Stimulated activated CD4-positive, alpha-beta T cell treated with anti-CD3 and anti-CD28 coated beads, Interleukin-2, amount 100 ng/mL, for 24 hours (primary cell): Measurements from ENCODE around the gene MAN2B1.
"Not testable (repeated sequence)": the region's sequence is repeated elsewhere in the genome, so short reads cannot be mapped to it uniquely, and the experiment has no call there.

Experiments used
- DNase-seq, 2 donors: peaks; one replicate each; pipeline ENCODE4 v3.0.0-alpha.2; 2020

Gene MAN2B1

GRCh38 chr19:12666265-12667048, at the start of gene MAN2B1, which contains the start of gene WDR83:
Gene MAN2B1, minus strand, starts transcription at chr19:12666742. Its CDS starts 41 bp downstream, at chr19:12666701.
Gene WDR83, plus strand, starts transcription at chr19:12666807. Its CDS starts 2,984 bp downstream, at chr19:12669791.
- DNase-seq, result peak; percentile 86 to 87

- DNase-seq, result no peak
Measured at GRCh38 chr19:12715929-12716328, 49.4 kb upstream of the MAN2B1 start.

- no peak for DNase-seq
Measured at GRCh38 chr19:12715102-12715501, 48.6 kb upstream of the MAN2B1 start.

GRCh38 chr19:12713304-12713703, 46.8 kb upstream of the MAN2B1 start:
- DNase-seq, result not testable (repeated sequence)

- not testable (repeated sequence) for DNase-seq
Measured at GRCh38 chr19:12712077-12712476, 45.5 kb upstream of the MAN2B1 start.

GRCh38 chr19:12711187-12711586, 44.6 kb upstream of the MAN2B1 start:
- DNase-seq, result no peak

- no peak for DNase-seq
Measured at GRCh38 chr19:12708641-12709040, 42.1 kb upstream of the MAN2B1 start.

GRCh38 chr19:12706332-12706718, 39.8 kb upstream of the MAN2B1 start:
- no peak for DNase-seq

GRCh38 chr19:12705654-12706331, 39.3 kb upstream of the MAN2B1 start:
- DNase-seq, result no peak

GRCh38 chr19:12705169-12705568, 38.6 kb upstream of the MAN2B1 start:
- no peak for DNase-seq

- peak in 1 of 2 donors; percentile 31 for DNase-seq
Measured at GRCh38 chr19:12703046-12703445, 36.5 kb upstream of the MAN2B1 start.

- DNase-seq, result no peak
Measured at GRCh38 chr19:12701596-12702282, 35.2 kb upstream of the MAN2B1 start.

- DNase-seq, result no peak
Measured at GRCh38 chr19:12698138-12698537, 31.6 kb upstream of the MAN2B1 start.

GRCh38 chr19:12697425-12697824, 30.9 kb upstream of the MAN2B1 start:
- DNase-seq, result not testable (repeated sequence)

GRCh38 chr19:12696366-12697335, 30.1 kb upstream of the MAN2B1 start, which contains the start of gene FBXW9:
Gene FBXW9, minus strand, starts transcription at chr19:12696631. Its CDS starts 50 bp downstream, at chr19:12696581.
- peak; percentile 98 to 99 for DNase-seq

GRCh38 chr19:12695997-12696365, 29.4 kb upstream of the MAN2B1 start:
- DNase-seq, result peak in 1 of 2 donors; percentile 42

GRCh38 chr19:12695514-12695913, 29.0 kb upstream of the MAN2B1 start:
- DNase-seq, result no peak

GRCh38 chr19:12695096-12695495, 28.6 kb upstream of the MAN2B1 start:
- no peak for DNase-seq

GRCh38 chr19:12694641-12695040, 28.1 kb upstream of the MAN2B1 start:
- no peak for DNase-seq

- no peak for DNase-seq
Measured at GRCh38 chr19:12692960-12693359, 26.4 kb upstream of the MAN2B1 start.

GRCh38 chr19:12689581-12690216, 23.2 kb upstream of the MAN2B1 start:
- no peak for DNase-seq

GRCh38 chr19:12689012-12689411, 22.5 kb upstream of the MAN2B1 start:
- no peak for DNase-seq
